ENCODE results near the gene MGAT4B. TPM values are rescaled to one million over a fixed set of nuclear protein-coding genes. Genes with fewer than 3 reads are reported as not detected.
A peak's percentile ranks its signal among the peaks of the same experiment; 100 is the strongest.

MGAT4B gene
- total and polyA plus RNA-seq, 12 donors, result 80.5 to 242 (median 197) TPM

GRCh38 chr5:179763215-179763945 lies 43.3 kb downstream of the MGAT4B start:
- Histone ChIP-seq H3K27ac (peak overlapping the region in 4 of 5 donors; percentile 29 to 86 (median 70)), H3K36me3 (replicated peaks in 1 of 2) (peaks cover 0 to 22% of the 10 kb centered on the region in 2 donors), H3K27me3 (no peaks in the 10 kb centered on the region), H3K4me3 (peak overlapping the region in 1 of 4 donors; percentile 21), H3K9me3 (replicated peaks in 1 of 3) (no peaks in the 10 kb centered on the region), H3K4me1 (replicated peaks in 1 of 2) (peaks cover 46 to 78% of the 10 kb centered on the region in 2 donors)
- 15 to 23% (median 18%) methylated on average over 10 of the region's 10 CpGs for WGBS, 4 donors
- TF ChIP-seq CTCF (IDR thresholded peaks at IDR 0.05), result peak; percentile 86 to 96 (median 90)
- TF ChIP-seq POLR2A (IDR thresholded peaks at IDR 0.05), result no peak
- intact Hi-C loops (cut with DNase I), result loop anchor here in 1 of 2 donors (5.0 kb wide), 1 partner anchor 34 kb away; no protein-coding TSS in a partner anchor
- DNase-seq, result peak; percentile 68 to 91 (median 80)

GRCh38 chr5:179762781-179763176 lies 43.9 kb downstream of the MGAT4B start:
- DNase-seq, result no peak
- peak overlapping the region in 4 of 5 donors; percentile 16 to 86 (median 70) for H3K27ac ChIP-seq
- intact Hi-C loops (cut with DNase I), result loop anchor here in 1 of 2 donors (5.0 kb wide), 1 partner anchor 35 kb away; no protein-coding TSS in a partner anchor

GRCh38 chr5:179762079-179762780 lies 44.4 kb downstream of the MGAT4B start:
- Histone ChIP-seq H3K27ac (peak overlapping the region in 4 of 5 donors; percentile 16 to 86 (median 70)), H3K4me3 (no peak overlapping the region), H3K36me3 (replicated peaks in 1 of 2) (peaks cover 0 to 18% of the 10 kb centered on the region in 2 donors), H3K4me1 (replicated peaks in 1 of 2) (peaks cover 46 to 85% of the 10 kb centered on the region in 2 donors), H3K9me3 (replicated peaks in 1 of 3) (no peaks in the 10 kb centered on the region), H3K27me3 (no peaks in the 10 kb centered on the region)
- peak in 4 of 7 donors; percentile 32 to 62 (median 50) for DNase-seq
- intact Hi-C loops (cut with DNase I), result loop anchor here in 1 of 2 donors (5.0 kb wide), 1 partner anchor 35 kb away; no protein-coding TSS in a partner anchor
- TF ChIP-seq POLR2A (IDR thresholded peaks at IDR 0.05) (peak in 1 of 2 donors; percentile 22), CTCF (IDR thresholded peaks at IDR 0.05) (no peak)
- 35 to 49% (median 37%) methylated on average over 7 to 10 of the region's 10 CpGs for WGBS, 4 donors

More at GRCh38 chr5:179762781-179763176, 43.9 kb downstream of the MGAT4B start:
- Histone ChIP-seq H3K9me3 (replicated peaks in 1 of 3) (no peaks in the 10 kb centered on the region), H3K4me1 (replicated peaks in 1 of 2) (peaks cover 46 to 83% of the 10 kb centered on the region in 2 donors), H3K27me3 (no peaks in the 10 kb centered on the region), H3K4me3 (no peak overlapping the region), H3K36me3 (replicated peaks in 1 of 2) (peaks cover 0 to 19% of the 10 kb centered on the region in 2 donors)
- TF ChIP-seq POLR2A (IDR thresholded peaks at IDR 0.05) (peak in 1 of 2 donors; percentile 18), CTCF (IDR thresholded peaks at IDR 0.05) (no peak)
- WGBS, 4 donors, result 14 to 22% (median 19%) methylated on average over 3 of the region's 3 CpGs
